Ovary (tissue), 3 donors: Measurements from ENCODE around the gene SESN1.

Experiments used
- EP300 ChIP-seq: sonication (generic); formaldehyde crosslinking; IDR thresholded peaks from one replicate; pipeline ENCODE4 v1.6.1; 2017; ENCODE audit warnings: antibody characterized with exemption
- POLR2A ChIP-seq: fragments of 450-650 bp; IDR thresholded peaks from one replicate; pipeline ENCODE4 v1.6.1; 2017; ENCODE audit warnings: antibody characterized with exemption, mild to moderate bottlenecking, moderate library complexity
- TF ChIP-seq, protein P1 (sequence below), 3 donors: fragments of 450-650 bp in 2 of 3; fragments of 200-600 bp in 1 of 3; IDR thresholded peaks; one replicate each; pipeline versions ENCODE4 v1.5.1 to v1.8.0; 2016 to 2022; ENCODE audit warnings: antibody characterized with exemption in 3 of 3, mild to moderate bottlenecking in 1 of 3
- donor health status: DM: no; HTN: no; CAD: no.

DNA sequence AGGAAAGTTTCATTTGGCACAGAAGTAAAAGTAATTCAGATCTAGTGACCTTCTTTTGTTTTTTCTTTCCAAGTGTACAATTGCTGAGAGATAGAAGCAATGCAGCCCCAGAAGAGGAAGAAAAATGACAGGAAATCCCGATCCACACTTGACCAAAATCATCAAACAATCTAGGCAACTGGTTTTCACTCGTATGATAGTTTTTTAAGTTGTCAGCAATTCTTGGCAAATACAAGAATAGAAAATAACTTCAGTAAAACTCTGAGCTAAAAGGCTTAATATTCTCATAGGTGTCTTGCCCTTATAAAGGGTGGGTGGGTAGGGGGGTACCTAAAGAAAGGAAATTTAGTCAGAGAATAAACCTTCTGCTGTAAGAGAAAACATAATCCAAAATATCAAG is 36.0 kb downstream of the SESN1 start:
- TF ChIP-seq, protein P1, sequence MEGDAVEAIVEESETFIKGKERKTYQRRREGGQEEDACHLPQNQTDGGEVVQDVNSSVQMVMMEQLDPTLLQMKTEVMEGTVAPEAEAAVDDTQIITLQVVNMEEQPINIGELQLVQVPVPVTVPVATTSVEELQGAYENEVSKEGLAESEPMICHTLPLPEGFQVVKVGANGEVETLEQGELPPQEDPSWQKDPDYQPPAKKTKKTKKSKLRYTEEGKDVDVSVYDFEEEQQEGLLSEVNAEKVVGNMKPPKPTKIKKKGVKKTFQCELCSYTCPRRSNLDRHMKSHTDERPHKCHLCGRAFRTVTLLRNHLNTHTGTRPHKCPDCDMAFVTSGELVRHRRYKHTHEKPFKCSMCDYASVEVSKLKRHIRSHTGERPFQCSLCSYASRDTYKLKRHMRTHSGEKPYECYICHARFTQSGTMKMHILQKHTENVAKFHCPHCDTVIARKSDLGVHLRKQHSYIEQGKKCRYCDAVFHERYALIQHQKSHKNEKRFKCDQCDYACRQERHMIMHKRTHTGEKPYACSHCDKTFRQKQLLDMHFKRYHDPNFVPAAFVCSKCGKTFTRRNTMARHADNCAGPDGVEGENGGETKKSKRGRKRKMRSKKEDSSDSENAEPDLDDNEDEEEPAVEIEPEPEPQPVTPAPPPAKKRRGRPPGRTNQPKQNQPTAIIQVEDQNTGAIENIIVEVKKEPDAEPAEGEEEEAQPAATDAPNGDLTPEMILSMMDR (IDR thresholded peaks at IDR 0.05), result no peak
- TF ChIP-seq POLR2A (no peak), EP300 (no peak)
